Kidney (tissue), 14 donors: ENCODE measurements around the gene CDYL2. TPM values are rescaled to one million over a fixed set of nuclear protein-coding genes. Genes with fewer than 3 reads are reported as not detected.

Experiments
- DNase-seq, 5 donors: peaks; one replicate each; pipeline ENCODE4 v3.0.0-alpha.2; 2013 to 2020
- FAIRE-seq: peaks from 2 replicates; lab custom pipeline; 2012; peaks lifted over from hg19 to GRCh38; lab: Jason Lieb, UNC
- H3K27ac ChIP-seq, 2 donors: one replicate each; pipeline ENCODE4 v1.7.0; 2013; ENCODE audit warnings: low read depth in 2 of 2, low read length in 2 of 2, inconsistent platforms in 1 of 2
- H3K27me3 ChIP-seq: one replicate; pipeline ENCODE4 v1.7.1; 2013; ENCODE audit warnings: low read length, inconsistent platforms; ENCODE audit not compliant: control insufficient read depth, insufficient read depth
- H3K36me3 ChIP-seq, 3 donors: one replicate each; pipeline versions ENCODE4 v1.7.0 to v1.7.1; 2013; ENCODE audit warnings: low read length in 3 of 3, control low read depth in 1 of 3, inconsistent platforms in 1 of 3; ENCODE audit not compliant: insufficient read depth in 3 of 3, control insufficient read depth in 2 of 3
- H3K4me1 ChIP-seq, 3 donors: one replicate each; pipeline versions ENCODE4 v1.7.0 to v1.7.1; 2013; ENCODE audit warnings: low read length in 3 of 3, inconsistent platforms in 1 of 3, low read depth in 1 of 3; ENCODE audit not compliant: control insufficient read depth in 2 of 3, insufficient read depth in 2 of 3
- H3K4me3 ChIP-seq, 3 donors: one replicate each; pipeline versions ENCODE4 v1.7.0 to v1.8.1; 2013; ENCODE audit warnings: low read length in 3 of 3, control low read depth in 1 of 3, inconsistent platforms in 1 of 3
- H3K9ac ChIP-seq, 3 donors: one replicate each; pipeline versions ENCODE4 v1.7.0 to v1.7.1; 2013; ENCODE audit warnings: low read length in 3 of 3, control low read depth in 1 of 3, inconsistent platforms in 1 of 3
- H3K9me3 ChIP-seq, 3 donors: one replicate each; pipeline versions ENCODE4 v1.7.0 to v1.7.1; 2013; ENCODE audit warnings: low read length in 3 of 3, control low read depth in 1 of 3, inconsistent platforms in 1 of 3; ENCODE audit not compliant: control insufficient read depth in 2 of 3, insufficient read depth in 1 of 3
- intact Hi-C: fragments of 100-400 bp; cut with DNase I; formaldehyde crosslinking; loops from one replicate; pipeline ENCODE4 v1.11.1; 2022
- polyA plus RNA-seq: library from polyadenylated mRNA; stranded (reverse); fragments of 350-450 nt; fragmentation: Illumina TruSeq; extraction: RNeasy Lipid Tissue Mini Kit (QIAGEN cat#74804); gene quantifications from one replicate; pipeline ENCODE4 v1.2.3, GENCODE V29; 2014; ENCODE audit warnings: low read depth, low replicate concordance; ENCODE audit not compliant: insufficient read depth
- total RNA-seq: library from RNA; stranded (reverse); fragmentation: NEBNext Ultra II Directional; extraction: Animal tissue kit (Norgen Biotek cat#: 25700); gene quantifications from one replicate; pipeline ENCODE4 v1.2.1, GENCODE V29; 2021
- TF ChIP-seq, protein P1 (sequence below): IDR thresholded peaks from 3 replicates; pipeline ENCODE4 v1.5.1; 2012; ENCODE audit warnings: mild to moderate bottlenecking, moderate library complexity, borderline replicate concordance; ENCODE audit not compliant: insufficient read depth; ENCODE audit errors: extremely low read depth
- donor health status: control.
- donor health status: control.
- donor health status: control.
- donor health status: control.
- donor health status: control.
- donor health status: DM: yes; HTN: yes; CAD: no.
- donor health status: Normal renal cell carcinoma (clear cell type).

Gene CDYL2
- total and polyA plus RNA-seq, 2 donors from 2014 or later: 2.6 to 27.3 TPM

DNA sequence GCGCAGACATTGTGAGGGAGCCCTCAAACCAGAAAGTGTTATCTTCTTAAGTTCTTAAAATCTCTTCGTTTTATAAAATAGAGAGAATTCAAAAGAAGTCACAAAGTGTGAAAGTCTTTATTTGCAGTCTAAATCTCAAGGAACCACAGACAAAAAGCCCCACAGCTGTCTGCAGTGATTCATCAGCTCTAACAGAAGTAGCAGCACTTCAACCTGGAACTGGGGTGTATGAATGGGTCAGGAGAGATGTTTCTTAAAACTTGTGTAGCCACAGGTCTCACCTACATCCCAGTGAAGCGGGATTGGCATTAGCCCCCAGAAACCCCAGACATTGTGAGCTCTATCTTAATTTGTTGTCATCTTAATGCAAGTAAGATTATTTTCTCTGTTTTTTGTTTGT is 61.1 kb downstream of the CDYL2 start:
- no peak overlapping the region for H3K27ac ChIP-seq
- TF ChIP-seq, protein P1, sequence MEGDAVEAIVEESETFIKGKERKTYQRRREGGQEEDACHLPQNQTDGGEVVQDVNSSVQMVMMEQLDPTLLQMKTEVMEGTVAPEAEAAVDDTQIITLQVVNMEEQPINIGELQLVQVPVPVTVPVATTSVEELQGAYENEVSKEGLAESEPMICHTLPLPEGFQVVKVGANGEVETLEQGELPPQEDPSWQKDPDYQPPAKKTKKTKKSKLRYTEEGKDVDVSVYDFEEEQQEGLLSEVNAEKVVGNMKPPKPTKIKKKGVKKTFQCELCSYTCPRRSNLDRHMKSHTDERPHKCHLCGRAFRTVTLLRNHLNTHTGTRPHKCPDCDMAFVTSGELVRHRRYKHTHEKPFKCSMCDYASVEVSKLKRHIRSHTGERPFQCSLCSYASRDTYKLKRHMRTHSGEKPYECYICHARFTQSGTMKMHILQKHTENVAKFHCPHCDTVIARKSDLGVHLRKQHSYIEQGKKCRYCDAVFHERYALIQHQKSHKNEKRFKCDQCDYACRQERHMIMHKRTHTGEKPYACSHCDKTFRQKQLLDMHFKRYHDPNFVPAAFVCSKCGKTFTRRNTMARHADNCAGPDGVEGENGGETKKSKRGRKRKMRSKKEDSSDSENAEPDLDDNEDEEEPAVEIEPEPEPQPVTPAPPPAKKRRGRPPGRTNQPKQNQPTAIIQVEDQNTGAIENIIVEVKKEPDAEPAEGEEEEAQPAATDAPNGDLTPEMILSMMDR: no peak
- H3K36me3 ChIP-seq: no peaks in the 10 kb centered on the region
- H3K4me3 ChIP-seq: no peak overlapping the region
- no peaks in the 10 kb centered on the region for H3K9me3 ChIP-seq
- intact Hi-C loops: no loop called here
- H3K4me1 ChIP-seq: no peaks in the 10 kb centered on the region
- FAIRE-seq: no peak
- H3K27me3 ChIP-seq: no peaks in the 10 kb centered on the region
- no peak for DNase-seq
- H3K9ac ChIP-seq: no peak overlapping the region

- no peaks in the 10 kb centered on the region for H3K9me3 ChIP-seq
- TF ChIP-seq, protein P1: no peak
- DNase-seq: no peak
- H3K4me3 ChIP-seq: no peak overlapping the region
- FAIRE-seq: no peak
- H3K27me3 ChIP-seq: no peaks in the 10 kb centered on the region
- H3K36me3 ChIP-seq: no peaks in the 10 kb centered on the region
- no peaks in the 10 kb centered on the region for H3K4me1 ChIP-seq
- H3K27ac ChIP-seq: no peak overlapping the region
- intact Hi-C loops: no loop called here
- no peak overlapping the region for H3K9ac ChIP-seq
Observed at GRCh38 chr16:80742331-80742730, 62.1 kb downstream of the CDYL2 start.

GRCh38 chr16:80741724-80742123 is 62.7 kb downstream of the CDYL2 start:
- Histone ChIP-seq H3K9me3 (no peaks in the 10 kb centered on the region), H3K9ac (no peak overlapping the region), H3K4me3 (no peak overlapping the region), H3K27me3 (no peaks in the 10 kb centered on the region), H3K27ac (no peak overlapping the region), H3K36me3 (no peaks in the 10 kb centered on the region), H3K4me1 (no peaks in the 10 kb centered on the region)
- TF ChIP-seq, protein P1: no peak
- FAIRE-seq: no peak
- DNase-seq: no peak
- intact Hi-C loops: no loop called here

- intact Hi-C loops: no loop called here
- Histone ChIP-seq H3K9me3 (no peaks in the 10 kb centered on the region), H3K36me3 (no peaks in the 10 kb centered on the region), H3K27ac (no peak overlapping the region), H3K27me3 (no peaks in the 10 kb centered on the region), H3K9ac (no peak overlapping the region), H3K4me3 (no peak overlapping the region), H3K4me1 (no peaks in the 10 kb centered on the region)
- TF ChIP-seq, protein P1: no peak
- no peak for DNase-seq
- no peak for FAIRE-seq
Observed at GRCh38 chr16:80739523-80739922, 64.9 kb downstream of the CDYL2 start.
